Measurements from ENCODE around the gene GYS2.

GRCh38 chr12:21552635-21553328 is 51.9 kb downstream of the GYS2 start:
- TF ChIP-seq CTCF (conservative IDR thresholded peaks at IDR 0.05 in 1 of 2, IDR thresholded peaks at IDR 0.05 in 1 of 2; ENCODE audit: low read depth in 1 of 2, low read length in 2 of 2) (no peak), EZH2 (IDR thresholded peaks at IDR 0.05; ENCODE audit: low read length, missing control alignments) (no peak)
